HUES48 (cell line): ENCODE data around the gene CLTCL1.

Source experiments
- H3K27ac ChIP-seq: one replicate; pipeline ENCODE4 v1.7.0; 2013; ENCODE audit warnings: low read depth, low read length, inconsistent platforms
- H3K27me3 ChIP-seq: 2 replicates; pipeline ENCODE4 v1.6.1; 2013; ENCODE audit warnings: mild to moderate bottlenecking, low read length; ENCODE audit not compliant: control insufficient read depth, insufficient read depth
- H3K36me3 ChIP-seq: 2 replicates; pipeline ENCODE4 v1.6.1; 2013; ENCODE audit warnings: low read length; ENCODE audit not compliant: control insufficient read depth, insufficient read depth
- H3K4me1 ChIP-seq: 2 replicates; pipeline ENCODE4 v1.6.1; 2013; ENCODE audit warnings: mild to moderate bottlenecking, low read length; ENCODE audit not compliant: control insufficient read depth, insufficient read depth
- H3K4me3 ChIP-seq: 2 replicates; pipeline ENCODE4 v1.5.1; 2013; ENCODE audit warnings: mild to moderate bottlenecking, low read depth, low read length
- H3K9ac ChIP-seq: 2 replicates; pipeline ENCODE4 v1.6.1; 2013; ENCODE audit warnings: mild to moderate bottlenecking, low read depth, low read length, moderate library complexity
- H3K9me3 ChIP-seq: 2 replicates; pipeline ENCODE4 v1.6.1; 2013; ENCODE audit warnings: low read length; ENCODE audit not compliant: control insufficient read depth, insufficient read depth

The CLTCL1 gene

DNA sequence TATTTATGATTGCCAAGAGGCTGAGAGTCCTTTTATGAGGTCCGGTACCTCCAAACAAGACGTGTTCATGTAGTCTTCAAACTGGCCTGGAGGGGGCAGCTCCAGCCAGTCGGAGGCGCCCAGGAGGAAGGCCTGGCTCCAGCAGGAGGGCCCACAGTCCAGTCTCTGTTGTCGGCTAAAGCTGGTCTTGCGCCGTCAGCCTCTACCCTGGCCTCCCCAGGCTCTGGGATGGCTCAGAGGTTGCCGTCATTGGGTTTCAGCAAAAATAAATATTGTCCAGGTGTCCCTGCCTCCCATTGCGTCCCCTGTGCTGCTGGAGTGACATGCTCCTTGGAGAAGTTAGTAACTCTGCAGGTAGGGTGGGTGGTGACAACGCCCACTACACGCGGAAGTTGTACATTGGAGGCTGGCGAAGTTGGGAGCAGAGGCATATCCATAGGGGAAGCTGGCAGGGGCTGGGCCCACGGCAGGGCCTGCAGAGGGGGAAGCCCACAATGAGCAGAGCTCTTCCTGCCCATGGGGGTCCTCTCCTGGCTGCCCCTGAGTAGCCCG, 111.9 kb downstream of the CLTCL1 start:
- Histone ChIP-seq H3K9ac (no peak overlapping the region), H3K36me3 (peaks cover 17% of the 10 kb centered on the region), H3K27me3 (no peaks in the 10 kb centered on the region), H3K4me1 (peaks cover 11% of the 10 kb centered on the region), H3K27ac (peak overlapping the region; percentile 82), H3K9me3 (no peaks in the 10 kb centered on the region), H3K4me3 (peak overlapping the region; percentile 90)

GRCh38 chr22:19178657-19179496, 112.6 kb downstream of the CLTCL1 start, which contains the start of gene SLC25A1:
TSS of gene SLC25A1 (minus strand) at chr22:19178736. CDS start at chr22:19178673, 63 bp downstream.
- H3K4me3 ChIP-seq, result peak within 1 kb of the TSS; percentile 90
- peaks cover 18% of the 10 kb centered on the region for H3K4me1 ChIP-seq
- H3K9ac ChIP-seq, result peak within 1 kb of the TSS; percentile 83
- peaks cover 24% of the 10 kb centered on the region for H3K36me3 ChIP-seq
- no peaks in the 10 kb centered on the region for H3K27me3 ChIP-seq
- H3K9me3 ChIP-seq, result no peaks in the 10 kb centered on the region
- peak within 1 kb of the TSS; percentile 82 for H3K27ac ChIP-seq

DNA sequence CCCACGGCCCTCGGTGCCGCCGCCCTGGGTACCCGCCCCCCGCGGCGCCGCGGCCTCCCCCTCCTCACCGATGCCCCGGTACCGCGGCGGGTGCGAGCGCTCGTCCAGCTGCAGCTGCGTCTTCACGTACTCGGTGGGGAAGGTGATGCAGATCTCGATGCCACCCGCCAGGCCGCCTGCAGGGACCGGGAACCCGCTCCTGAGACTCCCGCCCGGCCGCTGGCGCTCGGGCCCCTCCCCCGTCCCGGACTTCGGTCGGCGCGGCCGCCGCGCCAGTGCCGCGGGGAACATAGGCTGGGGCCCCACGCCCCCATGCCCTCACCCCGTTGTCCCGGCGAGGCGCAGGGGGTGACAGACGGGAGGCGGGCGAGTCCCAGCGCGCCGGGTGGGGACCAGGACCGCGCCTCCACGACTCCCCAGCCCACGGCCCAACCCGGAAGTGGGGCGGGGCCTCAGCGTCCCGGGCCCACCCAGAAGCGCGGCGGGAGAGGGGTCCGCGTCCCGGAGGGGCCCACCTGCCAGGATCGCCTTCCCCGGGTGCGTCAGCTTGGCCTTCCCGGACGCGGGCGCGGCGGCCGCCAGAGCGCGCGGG, 113.4 kb downstream of the CLTCL1 start:
- Histone ChIP-seq H3K27me3 (no peaks in the 10 kb centered on the region), H3K9ac (peak overlapping the region; percentile 83), H3K36me3 (peaks cover 30% of the 10 kb centered on the region), H3K27ac (peak overlapping the region; percentile 78), H3K4me1 (peaks cover 20% of the 10 kb centered on the region), H3K4me3 (peak overlapping the region; percentile 90), H3K9me3 (no peaks in the 10 kb centered on the region)

DNA sequence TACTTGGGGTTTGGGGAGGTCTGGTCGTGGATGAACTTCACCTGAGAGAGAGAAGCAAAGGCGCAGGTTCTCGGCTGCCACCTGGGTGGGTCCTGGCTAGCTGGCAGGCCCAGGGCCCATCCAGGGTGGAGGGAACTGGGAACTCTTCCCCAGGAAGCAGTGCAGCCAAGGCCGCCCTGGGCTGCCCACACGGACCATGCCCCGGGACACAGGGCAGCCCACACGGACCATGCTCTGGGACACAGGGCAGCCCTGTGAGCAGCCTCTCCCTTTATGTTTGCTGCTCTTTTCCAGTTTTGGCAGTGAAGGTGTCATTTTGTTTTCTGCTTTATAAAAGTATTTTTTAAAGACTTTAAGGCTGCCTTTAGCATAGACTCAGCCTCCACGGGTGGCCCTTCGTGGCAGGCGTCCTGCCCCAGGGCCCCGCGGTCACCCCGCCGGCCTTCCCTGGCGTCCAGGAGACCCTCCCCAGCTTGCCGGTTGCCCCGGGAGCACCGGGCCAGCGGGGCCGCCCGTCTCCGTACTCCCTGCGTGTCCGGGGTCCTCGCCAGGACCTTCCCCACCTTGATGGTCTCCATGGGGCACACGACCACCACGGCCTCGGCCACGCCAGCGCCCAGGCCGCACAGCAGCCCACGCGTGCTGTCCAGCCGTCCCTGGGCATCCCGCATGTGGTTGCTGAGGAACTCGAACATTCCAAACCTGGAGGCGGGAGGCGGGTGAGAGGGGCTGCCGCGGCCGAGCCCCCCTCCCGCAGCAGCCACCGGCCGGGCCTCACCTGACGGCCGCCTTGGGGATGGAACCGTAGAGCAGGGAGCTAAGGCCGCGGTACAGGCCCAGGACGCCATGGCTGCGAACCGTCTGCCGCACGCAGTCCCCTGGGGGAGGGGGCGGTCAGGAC, 114.1 kb downstream of the CLTCL1 start:
- H3K36me3 ChIP-seq, result peaks cover 33% of the 10 kb centered on the region
- H3K9me3 ChIP-seq, result no peaks in the 10 kb centered on the region
- H3K4me1 ChIP-seq, result peaks cover 28% of the 10 kb centered on the region
- peak overlapping the region; percentile 78 for H3K27ac ChIP-seq
- peak overlapping the region; percentile 90 for H3K4me3 ChIP-seq
- H3K9ac ChIP-seq, result peak overlapping the region; percentile 83; the same call in 1 of the 2 replicates
- H3K27me3 ChIP-seq, result no peaks in the 10 kb centered on the region

DNA sequence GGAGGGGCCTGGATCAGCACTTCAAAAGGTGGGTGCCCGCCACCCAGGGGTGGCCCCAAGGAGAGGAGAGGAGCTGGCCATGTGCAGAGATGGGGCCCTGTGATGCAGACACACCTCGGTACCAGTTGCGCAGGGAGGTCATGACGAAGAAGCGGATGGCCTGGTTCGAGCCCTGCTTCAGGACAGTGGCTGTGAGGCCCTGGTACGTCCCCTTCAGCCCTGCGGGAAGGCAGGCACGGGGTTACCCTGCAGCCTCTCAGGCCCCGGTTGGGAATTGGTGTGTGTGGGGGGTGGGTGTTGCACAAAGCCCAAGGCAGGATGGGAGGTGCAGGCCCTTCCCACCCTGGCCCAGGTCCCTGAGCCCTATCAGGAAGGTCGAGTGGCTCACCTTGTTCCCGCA, 114.8 kb downstream of the CLTCL1 start:
- no peaks in the 10 kb centered on the region for H3K27me3 ChIP-seq
- H3K4me3 ChIP-seq, result no peak overlapping the region
- no peak overlapping the region for H3K9ac ChIP-seq
- H3K4me1 ChIP-seq, result peaks cover 29% of the 10 kb centered on the region
- peaks cover 33% of the 10 kb centered on the region for H3K36me3 ChIP-seq
- no peak overlapping the region for H3K27ac ChIP-seq
- no peaks in the 10 kb centered on the region for H3K9me3 ChIP-seq

- no peaks in the 10 kb centered on the region for H3K9me3 ChIP-seq
- no peak overlapping the region for H3K9ac ChIP-seq
- peaks cover 33% of the 10 kb centered on the region for H3K36me3 ChIP-seq
- H3K27me3 ChIP-seq, result no peaks in the 10 kb centered on the region
- no peak overlapping the region for H3K4me3 ChIP-seq
- H3K27ac ChIP-seq, result peak overlapping the region; percentile 51
- H3K4me1 ChIP-seq, result peaks cover 29% of the 10 kb centered on the region
Observed at GRCh38 chr22:19176175-19176643, 115.3 kb downstream of the CLTCL1 start.

- peaks cover 33% of the 10 kb centered on the region for H3K36me3 ChIP-seq
- H3K9ac ChIP-seq, result no peak overlapping the region
- H3K4me1 ChIP-seq, result peaks cover 32% of the 10 kb centered on the region
- H3K9me3 ChIP-seq, result no peaks in the 10 kb centered on the region
- H3K4me3 ChIP-seq, result no peak overlapping the region
- H3K27ac ChIP-seq, result peak overlapping the region; percentile 51
- peaks cover 3% of the 10 kb centered on the region for H3K27me3 ChIP-seq
Observed at GRCh38 chr22:19175602-19176174, 115.8 kb downstream of the CLTCL1 start.

- no peaks in the 10 kb centered on the region for H3K9me3 ChIP-seq
- H3K4me3 ChIP-seq, result no peak overlapping the region
- 0 out of 2 replicates have a peak overlapping the region, but pooled peaks have one; percentile 34 for H3K9ac ChIP-seq
- H3K27ac ChIP-seq, result peak overlapping the region; percentile 84
- peaks cover 9% of the 10 kb centered on the region for H3K27me3 ChIP-seq
- peaks cover 33% of the 10 kb centered on the region for H3K36me3 ChIP-seq
- H3K4me1 ChIP-seq, result peaks cover 33% of the 10 kb centered on the region
Observed at GRCh38 chr22:19175026-19175601, 116.4 kb downstream of the CLTCL1 start.

DNA sequence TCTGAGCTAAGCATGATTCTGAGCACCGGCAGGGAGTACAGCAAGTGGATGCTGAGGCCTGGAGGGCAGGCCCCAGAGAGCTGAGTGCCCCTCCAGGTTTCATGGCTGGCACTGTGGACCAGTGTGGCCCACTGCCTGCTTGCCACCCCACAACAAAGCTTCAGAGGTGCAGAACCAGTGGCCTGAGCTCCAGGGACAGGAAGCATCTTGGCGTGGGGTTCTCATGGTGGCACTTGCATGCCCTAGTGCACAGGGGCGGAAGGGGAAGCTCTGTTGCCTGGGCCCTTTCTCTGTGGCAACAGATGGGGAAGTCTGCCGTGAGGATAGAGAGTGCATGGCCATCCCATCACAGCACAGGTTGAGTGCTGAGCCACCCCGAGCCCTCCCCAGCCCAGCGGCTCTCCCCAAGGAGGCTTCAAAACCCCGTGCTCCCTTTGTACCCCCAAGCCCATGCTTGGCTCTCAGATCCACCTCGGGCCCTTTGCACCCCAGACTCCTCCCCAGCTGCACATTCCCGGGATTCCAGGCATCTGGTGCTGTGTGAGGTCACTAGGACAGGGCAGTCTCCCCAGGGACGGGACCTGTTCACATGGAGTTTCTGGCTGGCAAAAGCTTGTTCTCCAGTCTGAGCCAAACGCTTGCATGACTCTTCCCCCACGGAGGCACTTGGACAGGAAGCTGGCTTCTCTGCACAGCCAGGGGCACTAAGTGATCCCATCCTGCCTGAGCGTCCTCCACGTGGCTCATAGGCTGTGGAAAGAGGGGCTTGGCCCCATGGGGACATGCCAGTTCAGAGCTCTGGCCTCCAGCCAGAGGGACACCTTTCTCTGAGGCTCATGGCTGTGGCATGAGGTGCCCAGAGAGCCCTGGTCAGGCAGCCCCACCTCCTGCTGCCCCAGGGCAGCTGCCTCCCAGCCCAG, 117.2 kb downstream of the CLTCL1 start:
- Histone ChIP-seq H3K4me1 (peaks cover 38% of the 10 kb centered on the region), H3K9ac (0 out of 2 replicates have a peak overlapping the region, but pooled peaks have one; percentile 34), H3K36me3 (peaks cover 33% of the 10 kb centered on the region), H3K27ac (peak overlapping the region; percentile 84), H3K4me3 (0 out of 2 replicates have a peak overlapping the region, but pooled peaks have one; percentile 2), H3K9me3 (no peaks in the 10 kb centered on the region), H3K27me3 (peaks cover 16% of the 10 kb centered on the region)
